ENCODE data around the gene JARID2. TPM values are rescaled to one million over a fixed set of nuclear protein-coding genes. Genes with fewer than 3 reads are reported as not detected.

Gene JARID2
- total and polyA plus RNA-seq, 2 of the 13 experiments (the other 11 are each of a cell fraction or from before 2014, with no cell fraction given): 7.5 to 10.3 TPM

- no peak for TF ChIP-seq ZBTB20 (CRISPR knock-in tag; IDR thresholded peaks at IDR 0.05; ENCODE audit: borderline replicate concordance, low read depth)
- no peak for TF ChIP-seq ZSCAN9 (CRISPR knock-in tag; IDR thresholded peaks at IDR 0.05; ENCODE audit: borderline replicate concordance)
- no peak for TF ChIP-seq SCMH1 (CRISPR knock-in tag; IDR thresholded peaks at IDR 0.05; ENCODE audit: borderline replicate concordance)
- no peak for TF ChIP-seq GLI4 (CRISPR knock-in tag; IDR thresholded peaks at IDR 0.05; ENCODE audit: borderline replicate concordance)
- TF ChIP-seq SSRP1 (CRISPR knock-in tag; IDR thresholded peaks at IDR 0.05): no peak
- no peak for TF ChIP-seq KDM6A (CRISPR knock-in tag; IDR thresholded peaks at IDR 0.05; ENCODE audit: low read depth)
- no peak for TF ChIP-seq GFI1 (CRISPR knock-in tag; IDR thresholded peaks at IDR 0.05; ENCODE audit: borderline replicate concordance)
- no peak for TF ChIP-seq ARID2 (CRISPR knock-in tag; IDR thresholded peaks at IDR 0.05; ENCODE audit: borderline replicate concordance)
- peak; percentile 85 for TF ChIP-seq ZNF652 (CRISPR knock-in tag; IDR thresholded peaks at IDR 0.05; ENCODE audit: borderline replicate concordance, low read depth)
- peak; percentile 86; the same call in 1 of the 2 replicates for TF ChIP-seq ZNF614 (CRISPR knock-in tag; IDR thresholded peaks at IDR 0.05; ENCODE audit: borderline replicate concordance)
- TF ChIP-seq CENPBD1 (CRISPR knock-in tag; IDR thresholded peaks at IDR 0.05; ENCODE audit: borderline replicate concordance, low read depth): no peak
- no peak for TF ChIP-seq BCL6 (CRISPR knock-in tag; IDR thresholded peaks at IDR 0.05)
- TF ChIP-seq GATA4 (IDR thresholded peaks at IDR 0.05; ENCODE audit: borderline replicate concordance, low read depth): no peak
- no peak for TF ChIP-seq MTERF4 (CRISPR knock-in tag; IDR thresholded peaks at IDR 0.05)
- TF ChIP-seq DNMT1 (CRISPR knock-in tag; IDR thresholded peaks at IDR 0.05): no peak
- TF ChIP-seq XBP1 (CRISPR knock-in tag; IDR thresholded peaks at IDR 0.05): no peak
- no peak for TF ChIP-seq RAD51 (IDR thresholded peaks at IDR 0.05; ENCODE audit: borderline replicate concordance)
- TF ChIP-seq NR0B2 (CRISPR knock-in tag; IDR thresholded peaks at IDR 0.05): no peak
- TF ChIP-seq SRSF9 (IDR thresholded peaks at IDR 0.05; ENCODE audit: borderline replicate concordance, insufficient read depth, low read depth, low read length, poor library complexity, severe bottlenecking): no peak
- no peak for TF ChIP-seq ZNF530 (CRISPR knock-in tag; IDR thresholded peaks at IDR 0.05; ENCODE audit: low read depth)
- TF ChIP-seq BRF2 (CRISPR knock-in tag; IDR thresholded peaks at IDR 0.05): no peak
- no peak for TF ChIP-seq PATZ1 (CRISPR knock-in tag; IDR thresholded peaks at IDR 0.05)
- 0 out of 2 replicates have a peak, but pooled peaks have one; percentile 22 for TF ChIP-seq GATAD2A (CRISPR knock-in tag; IDR thresholded peaks at IDR 0.05)
- TF ChIP-seq ZNF282 (IDR thresholded peaks at IDR 0.05; ENCODE audit: partially characterized antibody): no peak
- 0 out of 2 replicates have a peak, but pooled peaks have one; percentile 28 for TF ChIP-seq ZMYM4 (CRISPR knock-in tag; IDR thresholded peaks at IDR 0.05)
- no peak for TF ChIP-seq NR2F2 (IDR thresholded peaks at IDR 0.05; ENCODE audit: borderline replicate concordance, low read depth)
- TF ChIP-seq TOPORS (CRISPR knock-in tag; IDR thresholded peaks at IDR 0.05): no peak
These were observed 38.9 kb downstream of the JARID2 start (continued) for GRCh38 chr6:15284743-15285142.

Data from HepG2 (cell line).